Upper lobe of right lung (tissue), 1 donor: ENCODE measurements around the gene LAPTM4A. TPM values are rescaled to one million over a fixed set of nuclear protein-coding genes. Genes with fewer than 3 reads are reported as not detected.
"Not testable (repeated sequence)": the region's sequence is repeated elsewhere in the genome, so short reads cannot be mapped to it uniquely, and the experiment has no call there.

Experiments used
- ATAC-seq: fragments of 200-7000 bp; cut with Tn5 transposase; one replicate; pipeline ENCODE4 v1.9.1; 2020; ENCODE audit warnings: mild to moderate bottlenecking, moderate library complexity
- DNase-seq: peaks from one replicate; pipeline ENCODE4 v3.0.0-alpha.2; 2020
- H3K27ac ChIP-seq: fragments of 200-600 bp; one replicate; pipeline ENCODE4 v1.8.0; 2022
- H3K27me3 ChIP-seq: fragments of 200-600 bp; one replicate; pipeline ENCODE4 v1.8.0; 2022; ENCODE audit warnings: mild to moderate bottlenecking
- H3K36me3 ChIP-seq: fragments of 200-600 bp; one replicate; pipeline ENCODE4 v1.8.0; 2022
- H3K4me1 ChIP-seq: fragments of 200-600 bp; one replicate; pipeline ENCODE4 v1.8.0; 2022
- H3K4me3 ChIP-seq: fragments of 200-600 bp; one replicate; pipeline ENCODE4 v1.8.0; 2022; ENCODE audit warnings: mild to moderate bottlenecking
- H3K9me3 ChIP-seq: fragments of 200-600 bp; one replicate; pipeline ENCODE4 v1.8.0; 2022
- CTCF ChIP-seq: fragments of 200-600 bp; IDR thresholded peaks from one replicate; pipeline ENCODE4 v1.8.0; 2022; ENCODE audit warnings: antibody characterized with exemption
- intact Hi-C: fragments of 100-400 bp; cut with DNase I; formaldehyde crosslinking; loops from one replicate; pipeline ENCODE4 v1.11.0; 2022
- total RNA-seq: library from RNA; stranded (reverse); fragmentation: NEBNext Ultra II Directional; extraction: Animal tissue kit (Norgen Biotek cat#: 25700); gene quantifications from one replicate; pipeline ENCODE4 v1.2.1, GENCODE V29; 2021
- donor health status: DM: no; HTN: yes; CAD: no; lungs with severe emphysema.

Gene LAPTM4A
- total RNA-seq, 1 donor from 2014 or later: 245 TPM

- H3K9me3 ChIP-seq: no peaks in the 10 kb centered on the region
- peak; percentile 38 for ATAC-seq
- TF ChIP-seq CTCF: no peak
- intact Hi-C loops: loop anchor here (10.0 kb wide), 1 partner anchor 77 kb away; the partner anchor contains the start of gene MATN3
- H3K27me3 ChIP-seq: no peaks in the 10 kb centered on the region
- no peaks in the 10 kb centered on the region for H3K4me1 ChIP-seq
- H3K36me3 ChIP-seq: no peaks in the 10 kb centered on the region
- no peak for DNase-seq
- H3K4me3 ChIP-seq: no peak overlapping the region
- peak overlapping the region; percentile 36 for H3K27ac ChIP-seq
Measured at GRCh38 chr2:20091305-20091991, 40.0 kb upstream of the LAPTM4A start.

GRCh38 chr2:20089715-20090464 is 38.5 kb upstream of the LAPTM4A start:
- no peak overlapping the region for H3K4me3 ChIP-seq
- H3K4me1 ChIP-seq: no peaks in the 10 kb centered on the region
- H3K9me3 ChIP-seq: no peaks in the 10 kb centered on the region
- ATAC-seq (no peak), DNase-seq (no peak)
- no peak overlapping the region for H3K27ac ChIP-seq
- H3K27me3 ChIP-seq: no peaks in the 10 kb centered on the region
- intact Hi-C loops: loop anchor here (10.0 kb wide), 1 partner anchor 75 kb away; the partner anchor contains the start of gene MATN3
- TF ChIP-seq CTCF: no peak
- no peaks in the 10 kb centered on the region for H3K36me3 ChIP-seq

GRCh38 chr2:20085909-20086308 is 34.5 kb upstream of the LAPTM4A start:
- H3K4me3 ChIP-seq, H3K9me3 ChIP-seq, DNase-seq, H3K27me3 ChIP-seq, H3K27ac ChIP-seq, intact Hi-C loops, H3K4me1 ChIP-seq, H3K36me3 ChIP-seq, ATAC-seq: not testable (repeated sequence)

- H3K9me3 ChIP-seq, H3K27me3 ChIP-seq, H3K36me3 ChIP-seq, DNase-seq, H3K4me3 ChIP-seq, H3K4me1 ChIP-seq, ATAC-seq, intact Hi-C loops, H3K27ac ChIP-seq: not testable (repeated sequence)
Measured at GRCh38 chr2:20082812-20083211, 31.4 kb upstream of the LAPTM4A start.

DNA sequence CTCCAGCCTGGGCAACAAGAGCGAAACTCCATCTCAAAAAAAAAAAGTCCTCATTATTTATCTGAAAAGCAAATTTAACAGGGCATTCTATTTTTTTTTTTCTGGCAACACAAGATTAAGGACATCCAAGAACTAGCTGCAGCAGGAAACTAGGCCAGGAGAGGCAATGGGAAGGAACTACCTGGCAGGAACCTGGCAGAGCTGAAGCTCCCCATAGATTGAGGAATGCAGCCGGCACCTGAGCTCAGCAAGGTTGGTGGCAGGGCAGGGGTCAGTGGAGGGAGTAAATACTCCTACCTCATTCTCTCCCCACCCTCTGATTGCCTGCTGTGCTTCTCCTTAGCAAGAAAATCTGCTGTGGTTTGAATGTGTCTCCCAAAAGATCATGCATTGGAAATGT is 30.4 kb upstream of the LAPTM4A start:
- DNase-seq: no peak
- Histone ChIP-seq H3K4me3 (no peak overlapping the region), H3K27ac (no peak overlapping the region), H3K27me3 (no peaks in the 10 kb centered on the region), H3K36me3 (no peaks in the 10 kb centered on the region), H3K4me1 (no peaks in the 10 kb centered on the region), H3K9me3 (no peaks in the 10 kb centered on the region)
- TF ChIP-seq CTCF: no peak
- no peak for ATAC-seq
- intact Hi-C loops: no loop called here

- Histone ChIP-seq H3K9me3 (no peaks in the 10 kb centered on the region), H3K36me3 (no peaks in the 10 kb centered on the region), H3K27me3 (no peaks in the 10 kb centered on the region), H3K4me3 (no peak overlapping the region), H3K4me1 (no peaks in the 10 kb centered on the region), H3K27ac (no peak overlapping the region)
- DNase-seq (no peak), ATAC-seq (no peak)
- intact Hi-C loops: no loop called here
- no peak for TF ChIP-seq CTCF
Measured at GRCh38 chr2:20080839-20081415, 29.5 kb upstream of the LAPTM4A start.
